ENCODE measurements around the gene PLCB2.
A peak's percentile ranks its signal among the peaks of the same experiment; 100 is the strongest.

PLCB2 gene

GRCh38 chr15:40248006-40248783 lies 59.5 kb downstream of the PLCB2 start:
- no peak for DNase-seq (ENCODE audit: low spot score)

DNA sequence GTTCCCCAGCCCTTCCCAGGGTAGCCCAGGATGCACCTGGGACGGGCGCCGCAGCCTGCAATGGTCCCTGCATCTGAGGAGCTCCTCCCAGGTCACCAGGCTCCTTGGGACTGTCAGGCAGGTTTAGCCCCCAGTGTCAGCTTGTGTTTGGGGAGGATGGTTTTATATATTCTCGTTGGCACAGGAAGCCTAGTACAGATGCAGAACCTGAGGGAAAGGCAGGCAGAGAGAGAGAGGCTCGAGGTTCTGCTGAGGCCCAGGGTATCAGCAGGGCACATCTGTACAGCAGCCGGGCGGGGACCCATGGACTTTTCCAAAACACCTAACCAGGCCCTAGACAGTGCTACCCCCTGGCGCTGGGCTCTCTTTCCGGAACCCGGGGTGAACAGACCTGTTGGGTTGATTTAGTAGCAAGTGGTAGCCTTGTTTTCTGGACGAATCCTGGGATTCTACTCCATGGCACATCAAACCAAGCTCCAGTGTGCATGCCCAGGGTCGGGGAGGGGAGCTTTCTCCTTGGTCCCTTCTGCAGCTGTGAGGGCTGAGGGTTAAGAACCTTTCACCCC lies 60.2 kb downstream of the PLCB2 start:
- DNase-seq (ENCODE audit: low spot score), result no peak

DNA sequence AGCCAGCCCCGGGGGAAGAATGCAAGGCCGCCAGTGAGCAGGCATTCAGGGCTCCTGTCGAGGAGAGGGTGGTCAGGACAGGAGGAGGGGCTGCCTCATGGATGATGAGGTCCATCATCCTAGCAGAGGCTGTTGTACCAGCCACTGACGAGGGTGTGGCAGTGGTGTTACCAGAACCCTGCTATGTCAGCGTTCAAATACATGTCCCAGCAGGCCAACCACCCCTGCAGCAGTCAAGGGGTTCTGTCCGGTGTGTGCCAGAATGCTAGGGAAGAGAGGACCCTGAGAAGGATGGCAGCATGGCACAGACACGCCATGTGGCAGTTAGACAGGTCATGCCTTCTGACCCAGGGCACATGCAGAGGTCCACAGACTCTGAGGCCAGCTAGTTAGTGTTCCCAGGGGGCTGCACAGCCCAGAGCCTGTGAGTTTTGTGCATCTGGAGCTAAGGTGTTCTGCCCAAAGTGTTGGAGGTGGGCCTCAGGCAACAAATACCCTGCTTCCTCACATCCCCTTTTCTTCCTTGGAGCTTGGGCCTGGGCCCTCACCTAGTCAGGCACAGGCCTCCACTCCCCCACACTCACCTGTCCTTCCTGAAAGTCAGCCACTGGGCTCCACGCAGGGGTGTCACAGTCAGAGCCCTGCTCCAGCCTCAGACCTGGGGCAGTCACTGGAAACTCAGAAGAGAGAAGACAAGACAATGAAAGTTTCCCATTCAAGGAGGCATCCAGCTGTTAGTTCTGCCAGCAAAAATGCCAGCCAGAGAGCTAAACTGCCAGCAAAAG lies 61.0 kb downstream of the PLCB2 start:
- DNase-seq (ENCODE audit: low spot score), result no peak

- no peak for DNase-seq (ENCODE audit: low spot score)
Observed at GRCh38 chr15:40245666-40246450, 61.9 kb downstream of the PLCB2 start.

DNA sequence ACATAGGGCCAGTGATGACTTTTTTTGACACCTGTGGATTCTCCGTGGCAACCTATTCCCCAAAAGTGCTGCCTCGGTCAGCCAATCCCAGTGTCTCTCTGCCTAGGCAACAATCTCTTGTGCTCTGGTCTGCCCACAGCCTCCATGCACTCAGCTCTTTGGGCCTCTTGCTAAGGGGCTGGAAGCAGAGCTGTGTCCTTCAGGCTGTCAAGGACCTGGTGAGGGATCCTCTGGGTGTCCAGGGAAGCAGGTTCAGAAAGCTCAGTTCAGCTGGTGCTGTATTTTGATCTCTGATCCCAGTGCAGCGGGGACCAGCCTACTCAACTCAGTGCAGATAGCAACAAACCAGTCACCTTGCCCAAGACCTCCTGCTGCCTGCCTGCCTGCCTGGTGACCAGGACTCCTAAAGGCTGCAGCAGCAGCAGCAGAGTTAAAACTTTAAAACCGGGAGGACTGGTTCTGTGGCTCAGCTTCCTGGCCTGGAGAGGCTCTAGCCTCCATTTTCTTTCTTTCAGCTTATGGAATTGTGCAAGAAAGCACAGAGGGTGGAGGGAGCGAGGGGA lies 62.7 kb downstream of the PLCB2 start:
- no peak for DNase-seq (ENCODE audit: low spot score)

GRCh38 chr15:40243126-40243810 lies 64.5 kb downstream of the PLCB2 start:
- no peak for DNase-seq (ENCODE audit: low spot score)

- DNase-seq (ENCODE audit: low spot score), result no peak
Observed at GRCh38 chr15:40242601-40243000, 65.1 kb downstream of the PLCB2 start.

GRCh38 chr15:40242213-40242599 lies 65.5 kb downstream of the PLCB2 start:
- no peak for DNase-seq (ENCODE audit: low spot score)

DNA sequence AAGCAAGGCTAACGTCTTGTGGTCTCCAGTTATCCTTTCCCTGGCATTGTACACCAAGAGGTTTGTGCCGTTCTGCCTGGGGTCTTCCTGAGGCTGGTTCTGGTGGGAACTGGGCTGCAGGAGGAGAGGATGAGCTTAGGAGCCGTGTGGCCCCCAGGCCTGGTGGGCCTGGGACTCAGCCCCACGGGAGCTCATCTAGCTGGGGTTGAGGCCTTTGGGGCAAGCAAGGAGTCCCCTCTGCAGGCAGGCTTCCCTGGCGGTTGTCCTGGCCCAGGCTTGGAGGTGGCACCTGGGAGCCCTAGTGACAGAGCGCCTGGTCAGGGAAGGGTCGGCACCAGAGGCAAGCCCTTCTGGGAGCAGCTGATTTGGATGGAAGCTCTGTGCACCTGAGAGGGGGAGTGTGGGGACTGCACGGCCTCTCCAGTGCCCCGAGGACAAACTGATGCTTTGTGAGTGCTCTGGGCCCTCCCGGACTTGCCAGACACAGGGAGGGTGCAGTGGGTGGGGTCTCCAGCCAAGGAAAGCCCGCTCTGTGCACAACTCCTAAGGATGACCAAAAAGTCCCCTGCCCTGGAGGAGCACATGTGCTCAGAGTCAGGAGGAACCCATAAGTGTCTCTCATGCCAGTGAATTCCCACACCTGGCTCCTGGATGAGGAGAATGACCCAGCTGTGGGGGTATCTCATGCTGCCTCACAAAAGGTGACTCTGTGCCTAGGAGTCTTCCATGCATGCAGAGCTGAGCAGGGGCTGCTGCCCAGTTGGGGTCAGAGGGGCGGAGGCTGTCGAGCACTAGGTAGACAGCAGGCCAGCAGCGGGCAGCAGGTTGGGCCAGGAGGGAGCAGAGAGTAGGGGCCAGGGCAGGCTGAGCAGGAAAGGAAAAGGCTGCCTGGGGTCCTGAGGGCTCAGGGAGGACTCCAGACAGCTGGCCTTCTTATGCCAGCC lies 66.2 kb downstream of the PLCB2 start:
- DNase-seq (ENCODE audit: low spot score), result no peak

DNA sequence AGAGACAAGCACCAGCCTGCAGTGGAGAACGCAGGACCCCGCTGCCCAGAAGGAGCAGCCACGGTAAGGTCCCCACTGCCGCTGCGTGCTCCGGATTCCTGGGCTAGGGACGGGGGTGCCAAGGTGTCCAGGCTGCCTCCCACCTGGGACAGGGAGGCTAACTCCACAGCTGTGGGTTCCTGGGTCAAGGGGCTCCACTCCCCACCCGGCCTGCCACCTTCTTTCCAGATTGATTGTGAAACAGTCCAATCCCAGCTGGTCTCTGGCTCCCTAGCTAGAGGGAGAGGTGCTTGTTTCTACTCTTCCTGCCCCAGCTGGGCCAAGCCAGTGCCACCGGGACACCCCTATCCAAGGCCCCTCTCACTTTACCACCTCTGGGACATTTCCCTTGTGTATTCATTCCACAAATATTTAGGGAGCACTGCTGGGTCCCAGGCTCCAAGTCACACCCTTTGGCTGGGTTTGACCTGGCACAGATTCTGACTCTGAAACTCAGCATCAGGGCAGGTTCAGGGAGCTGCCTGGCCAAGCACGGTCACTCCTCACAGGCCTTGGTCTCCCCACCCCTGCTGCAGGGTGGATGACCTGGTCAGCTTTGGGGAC lies 67.0 kb downstream of the PLCB2 start:
- no peak for DNase-seq (ENCODE audit: low spot score)

DNA sequence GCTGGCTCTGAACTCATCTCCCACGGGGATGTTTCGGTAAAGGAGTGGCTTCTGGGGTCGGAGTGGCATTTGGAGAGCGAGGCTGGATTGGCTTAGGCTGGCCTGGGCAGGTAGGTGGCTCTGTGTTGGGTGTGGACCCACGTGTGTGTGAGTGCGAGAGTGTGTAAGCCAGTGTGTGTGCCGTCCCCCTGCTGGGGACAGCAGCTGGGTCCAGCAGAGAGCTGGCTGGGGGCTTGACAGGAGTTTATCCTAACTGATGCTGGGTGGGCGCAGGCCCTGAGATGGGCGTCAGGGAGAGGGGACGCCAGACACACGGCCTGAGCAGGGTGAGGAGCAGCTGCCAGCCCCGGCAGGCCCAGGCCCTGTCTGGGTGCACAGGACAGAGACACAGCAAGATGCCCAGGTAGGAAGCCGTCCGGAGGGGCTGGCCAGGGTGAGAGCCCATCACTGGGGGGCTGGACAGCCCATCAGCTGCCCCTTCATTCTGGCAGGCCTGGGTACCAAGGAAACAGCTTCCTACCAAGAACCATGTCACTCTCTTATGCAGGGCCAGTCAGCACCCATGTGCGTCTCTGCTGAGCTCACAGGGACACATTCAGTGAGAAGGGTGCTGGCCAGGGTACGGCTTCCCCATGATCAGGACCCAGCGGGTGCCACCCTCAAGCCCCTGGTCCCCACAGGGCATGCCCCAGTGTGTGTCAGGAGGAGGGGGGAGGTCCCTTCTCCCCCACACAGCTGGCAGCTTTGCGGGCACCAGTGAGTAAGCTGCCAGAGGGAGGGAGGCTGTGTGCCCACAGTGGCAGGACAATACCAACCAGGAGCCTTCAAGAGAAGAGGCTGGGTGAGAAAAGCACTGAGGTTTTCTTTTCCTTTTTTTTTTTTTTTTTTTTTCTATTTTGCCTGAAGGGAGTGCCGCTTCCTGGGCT lies 67.8 kb downstream of the PLCB2 start:
- no peak for DNase-seq (ENCODE audit: low spot score)

DNA sequence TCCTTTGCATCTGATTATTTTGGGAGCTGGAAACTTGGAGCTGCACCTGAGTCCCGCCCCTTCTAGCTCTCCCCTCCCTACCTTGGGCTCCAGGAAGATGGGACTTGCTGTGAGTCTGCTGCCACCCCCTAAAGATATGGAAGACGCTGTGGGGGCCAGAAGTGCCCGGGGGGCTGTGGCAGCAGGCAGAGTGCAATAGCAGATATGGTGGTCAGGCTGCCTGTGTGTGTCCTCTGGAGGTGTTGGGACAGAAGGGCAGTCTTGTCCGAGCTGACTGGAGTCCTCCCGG lies 68.4 kb downstream of the PLCB2 start:
- no peak for DNase-seq (ENCODE audit: low spot score)

DNA sequence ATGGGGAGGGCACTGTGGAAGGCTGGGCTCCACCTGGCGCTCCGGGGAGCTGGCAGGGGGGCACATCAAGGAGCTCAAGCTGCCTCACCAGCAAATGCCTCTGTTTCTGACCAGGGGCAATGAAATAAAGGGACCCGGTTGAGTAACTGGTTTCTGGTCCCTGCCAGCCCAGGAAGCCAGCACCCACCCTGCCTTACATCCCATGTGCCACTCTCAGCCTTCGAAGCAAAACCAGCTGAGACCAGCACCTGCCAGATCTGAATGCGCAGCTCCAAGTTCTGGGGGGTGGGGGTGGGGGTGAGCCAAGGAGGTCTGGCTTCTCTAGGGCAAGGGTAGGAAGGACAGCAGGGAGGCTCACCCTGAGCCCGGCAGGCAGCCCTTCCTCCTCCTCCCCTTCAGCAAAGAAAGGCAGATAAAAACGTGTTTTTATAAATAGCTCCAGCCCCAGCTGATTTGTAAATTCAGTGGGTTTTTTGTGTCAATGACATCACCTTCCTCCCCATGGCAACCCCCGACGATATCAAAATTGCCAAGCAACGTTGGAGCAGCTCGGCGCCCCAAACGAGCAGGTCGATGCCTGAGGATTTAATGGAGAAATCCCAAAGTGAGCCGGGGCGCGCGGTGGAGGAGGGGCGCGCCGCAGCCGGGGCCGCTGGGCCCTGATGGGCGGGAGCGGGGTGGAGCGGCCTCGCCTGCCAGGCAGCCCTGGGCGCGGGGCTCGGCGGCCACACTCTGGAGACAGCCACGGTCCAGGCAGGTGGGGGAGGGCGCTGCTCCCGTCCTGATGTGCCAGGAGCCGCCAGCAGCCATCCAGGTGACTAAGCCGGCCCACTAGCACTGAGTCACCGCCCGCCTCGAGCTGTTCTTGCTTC lies 69.0 kb downstream of the PLCB2 start, which contains the start of gene PAK6:
Gene PAK6, plus strand, starts transcription at position 532 of the 872 bp plus-strand sequence. CDS start 25,723 bp downstream, outside the sequence.
- peak; percentile 40 for DNase-seq (ENCODE audit: low spot score)
